Neuronal stem cell (in vitro differentiated cells): Measurements from ENCODE around the gene GDI1.

Experiments
- DNase-seq: peaks from one replicate; pipeline ENCODE4 v3.0.0-alpha.2; 2013; ENCODE audit warnings: low spot score
- H2AFZ ChIP-seq: one replicate; pipeline ENCODE4 v1.6.1; 2013; ENCODE audit warnings: mild to moderate bottlenecking, low read length, inconsistent platforms
- H2AK5ac ChIP-seq: 2 replicates; pipeline ENCODE4 v1.6.1; 2013; ENCODE audit warnings: low read depth, mild to moderate bottlenecking, inconsistent platforms, low read length, moderate library complexity, mixed read lengths
- H2BK120ac ChIP-seq: 2 replicates; pipeline ENCODE4 v1.6.1; 2013; ENCODE audit warnings: low read depth, mild to moderate bottlenecking, inconsistent platforms, low read length, moderate library complexity, mixed read lengths
- H2BK12ac ChIP-seq: one replicate; pipeline ENCODE4 v1.6.1; 2013; ENCODE audit warnings: low read length, inconsistent platforms
- H2BK15ac ChIP-seq: 2 replicates; pipeline ENCODE4 v1.6.1; 2013; ENCODE audit warnings: mild to moderate bottlenecking, low read length, inconsistent platforms, mixed read lengths
- H2BK5ac ChIP-seq: one replicate; pipeline ENCODE4 v1.6.1; 2013; ENCODE audit warnings: inconsistent platforms, mild to moderate bottlenecking, low read length, moderate library complexity
- H3K14ac ChIP-seq: one replicate; pipeline ENCODE4 v1.6.1; 2013; ENCODE audit warnings: low read length, inconsistent platforms
- H3K18ac ChIP-seq: 2 replicates; pipeline ENCODE4 v1.6.1; 2013; ENCODE audit warnings: low read length, inconsistent platforms
- H3K23ac ChIP-seq: 2 replicates; pipeline ENCODE4 v1.6.1; 2013; ENCODE audit warnings: low read depth, mild to moderate bottlenecking, mixed read lengths, low read length, inconsistent platforms; ENCODE audit not compliant: poor library complexity
- H3K27ac ChIP-seq: replicated peaks from 3 replicates; pipeline ENCODE4 v1.5.1; 2013; ENCODE audit warnings: low read length, inconsistent platforms
- H3K27me3 ChIP-seq, 3 experiments: 2 replicates each; pipeline ENCODE4 v1.6.1; 2013; ENCODE audit warnings: low read length in 3 of 3, mild to moderate bottlenecking in 2 of 3, inconsistent platforms in 1 of 3, low read depth in 1 of 3, mixed read lengths in 1 of 3, moderate library complexity in 1 of 3; ENCODE audit not compliant: control insufficient read depth in 3 of 3, insufficient read depth in 3 of 3
- H3K36me3 ChIP-seq, 2 donors: replicated peaks in 1 of 2; 2 replicates each; pipeline ENCODE4 v1.6.1; 2013; ENCODE audit warnings: low read length in 2 of 2; ENCODE audit not compliant: control insufficient read depth in 2 of 2, insufficient read depth in 2 of 2
- H3K4ac ChIP-seq: 2 replicates; pipeline ENCODE4 v1.6.1; 2013; ENCODE audit warnings: inconsistent platforms, mild to moderate bottlenecking, low read length, moderate library complexity
- H3K4me1 ChIP-seq, 2 donors: 1 replicate in 1 of 2; 2 replicates in 1 of 2; pipeline ENCODE4 v1.6.1; 2013; ENCODE audit warnings: low read length in 2 of 2, low read depth in 1 of 2; ENCODE audit not compliant: control insufficient read depth in 2 of 2, insufficient read depth in 1 of 2
- H3K4me2 ChIP-seq: one replicate; pipeline ENCODE4 v1.6.1; 2013; ENCODE audit warnings: mild to moderate bottlenecking, low read length, inconsistent platforms; ENCODE audit not compliant: insufficient read depth, poor library complexity, severe bottlenecking
- H3K4me3 ChIP-seq, 2 donors: 2 replicates each; pipeline ENCODE4 v1.5.1; 2013; ENCODE audit warnings: low read length in 2 of 2, mild to moderate bottlenecking in 2 of 2, inconsistent platforms in 1 of 2, moderate library complexity in 1 of 2
- H3K79me1 ChIP-seq: one replicate; pipeline ENCODE4 v1.6.1; 2013; ENCODE audit warnings: low read depth, mild to moderate bottlenecking, inconsistent platforms, low read length, moderate library complexity
- H3K9ac ChIP-seq: one replicate; pipeline ENCODE4 v1.6.1; 2013; ENCODE audit warnings: mild to moderate bottlenecking, low read depth, low read length, inconsistent platforms; ENCODE audit not compliant: poor library complexity
- H3K9me3 ChIP-seq, 2 donors: replicated peaks in 1 of 2; 2 replicates each; pipeline versions ENCODE3 to v1.6.1; 2013; ENCODE audit warnings: low read length in 2 of 2, mild to moderate bottlenecking in 2 of 2, inconsistent platforms in 1 of 2, low read depth in 1 of 2, mixed read lengths in 1 of 2, moderate library complexity in 1 of 2; ENCODE audit not compliant: control insufficient read depth in 2 of 2, insufficient read depth in 1 of 2
- H4K8ac ChIP-seq: one replicate; pipeline ENCODE4 v1.6.1; 2013; ENCODE audit warnings: low read depth, mild to moderate bottlenecking, inconsistent platforms, low read length, moderate library complexity
- H4K91ac ChIP-seq: one replicate; pipeline ENCODE4 v1.6.1; 2013; ENCODE audit warnings: low read length, low read depth, mild to moderate bottlenecking, inconsistent platforms; ENCODE audit not compliant: poor library complexity
- WGBS, 2 donors: extraction: QIAGEN DNeasy Blood & Tissue Kit; methylation state at CpG; one replicate each; pipeline ENCODE4 v1.1.7; 2013; ENCODE audit warnings: missing lambda C conversion rate in 2 of 2, mixed read lengths in 1 of 2; ENCODE audit not compliant: insufficient read length in 2 of 2, insufficient replicate concordance in 1 of 2; ENCODE audit errors: extremely low coverage in 2 of 2; 5-methylcytosine and 5-hydroxymethylcytosine counted together

GDI1 gene

DNA sequence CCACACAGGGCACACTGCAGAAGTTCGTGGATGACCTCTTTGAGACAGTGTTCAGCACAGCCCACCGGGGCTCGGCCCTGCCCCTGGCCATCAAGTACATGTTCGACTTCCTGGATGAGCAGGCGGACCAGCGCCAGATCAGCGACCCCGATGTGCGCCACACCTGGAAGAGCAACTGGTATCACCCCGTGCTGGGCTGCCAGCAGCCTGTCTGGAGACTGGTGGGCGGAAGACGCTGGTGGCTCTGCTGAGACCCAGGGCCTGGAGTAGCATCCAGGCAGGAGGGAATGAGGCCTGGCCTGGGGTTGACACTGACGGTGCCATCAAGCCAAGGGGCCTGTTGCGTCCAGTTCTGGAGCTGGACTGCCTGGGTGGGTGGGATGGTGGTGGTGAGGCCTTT, 33.5 kb downstream of the GDI1 start:
- no peaks in the 10 kb centered on the region for H3K4me1 ChIP-seq
- H4K8ac ChIP-seq = no peak overlapping the region
- H3K4me3 ChIP-seq = no peak overlapping the region
- H3K4me2 ChIP-seq = no peak overlapping the region
- H3K9me3 ChIP-seq = no peaks in the 10 kb centered on the region
- H2BK12ac ChIP-seq = no peak overlapping the region
- no peak overlapping the region for H3K27ac ChIP-seq
- no peak overlapping the region for H2AK5ac ChIP-seq
- DNase-seq = no peak
- H2BK120ac ChIP-seq = no peak overlapping the region
- peaks cover 15 to 70% of the 10 kb centered on the region in 2 donors for H3K36me3 ChIP-seq
- H2AFZ ChIP-seq = no peak overlapping the region
- no peaks in the 10 kb centered on the region for H3K27me3 ChIP-seq
- no peak overlapping the region for H3K14ac ChIP-seq
- no peak overlapping the region for H3K18ac ChIP-seq
- no peak overlapping the region for H3K23ac ChIP-seq
- H3K79me1 ChIP-seq = peaks cover 2% of the 10 kb centered on the region
- H3K4ac ChIP-seq = no peak overlapping the region
- H3K9ac ChIP-seq = no peak overlapping the region
- WGBS, 2 donors = no CpG with 5 or more reads among the region's 14 CpGs
- H4K91ac ChIP-seq = no peak overlapping the region
- H2BK5ac ChIP-seq = no peak overlapping the region
- no peak overlapping the region for H2BK15ac ChIP-seq

GRCh38 chrX:154470914-154471568, 34.1 kb downstream of the GDI1 start:
- H4K8ac ChIP-seq = no peak overlapping the region
- H2BK15ac ChIP-seq = no peak overlapping the region
- no peak overlapping the region for H3K14ac ChIP-seq
- H4K91ac ChIP-seq = no peak overlapping the region
- H3K18ac ChIP-seq = no peak overlapping the region
- no peak overlapping the region for H2AK5ac ChIP-seq
- no peaks in the 10 kb centered on the region for H3K9me3 ChIP-seq
- no peak overlapping the region for H3K9ac ChIP-seq
- H2AFZ ChIP-seq = no peak overlapping the region
- H2BK12ac ChIP-seq = no peak overlapping the region
- H3K4ac ChIP-seq = no peak overlapping the region
- no peak overlapping the region for H2BK120ac ChIP-seq
- no peak overlapping the region for H3K4me2 ChIP-seq
- no peak overlapping the region for H2BK5ac ChIP-seq
- H3K27me3 ChIP-seq = no peaks in the 10 kb centered on the region
- no peak overlapping the region for H3K4me3 ChIP-seq
- H3K23ac ChIP-seq = no peak overlapping the region
- no peak overlapping the region for H3K27ac ChIP-seq
- H3K4me1 ChIP-seq = no peaks in the 10 kb centered on the region
- peaks cover 2% of the 10 kb centered on the region for H3K79me1 ChIP-seq
- H3K36me3 ChIP-seq = peaks cover 15 to 66% of the 10 kb centered on the region in 2 donors
- DNase-seq = no peak
- WGBS, 2 donors = no CpG with 5 or more reads among the region's 23 CpGs

- peaks cover 17 to 59% of the 10 kb centered on the region in 2 donors for H3K36me3 ChIP-seq
- H3K4me3 ChIP-seq = no peak overlapping the region
- H3K18ac ChIP-seq = no peak overlapping the region
- no peak overlapping the region for H3K4ac ChIP-seq
- peaks cover 0 to 5% (median 0%) of the 10 kb centered on the region in 3 experiments for H3K27me3 ChIP-seq
- no peak overlapping the region for H2AFZ ChIP-seq
- H2BK120ac ChIP-seq = no peak overlapping the region
- no peak overlapping the region for H2BK15ac ChIP-seq
- no peak overlapping the region for H3K27ac ChIP-seq
- H2BK12ac ChIP-seq = no peak overlapping the region
- H4K8ac ChIP-seq = no peak overlapping the region
- no peak overlapping the region for H2AK5ac ChIP-seq
- H3K9me3 ChIP-seq = peaks cover 0 to 2% of the 10 kb centered on the region in 2 donors
- no peaks in the 10 kb centered on the region for H3K4me1 ChIP-seq
- no peak overlapping the region for H2BK5ac ChIP-seq
- peaks cover 2% of the 10 kb centered on the region for H3K79me1 ChIP-seq
- no peak overlapping the region for H3K4me2 ChIP-seq
- H3K14ac ChIP-seq = no peak overlapping the region
- no peak overlapping the region for H4K91ac ChIP-seq
- H3K9ac ChIP-seq = no peak overlapping the region
- no peak overlapping the region for H3K23ac ChIP-seq
- no peak for DNase-seq
- no CpG with 5 or more reads among the region's 23 CpGs for WGBS, 2 donors
These were observed 35.1 kb downstream of the GDI1 start for GRCh38 chrX:154471839-154472684.
